ENCODE measurements around the gene BTBD19. TPM values are rescaled to one million over a fixed set of nuclear protein-coding genes. Genes with fewer than 3 reads are reported as not detected.

The BTBD19 gene
- total RNA-seq, 2 donors from 2014 or later: 1.6 to 2.5 TPM

- intact Hi-C loops (cut with DNase I): no loop called here
- Histone ChIP-seq H3K36me3 (peaks cover 19% of the 10 kb centered on the region), H3K27me3 (no peaks in the 10 kb centered on the region), H3K9ac (ENCODE audit: low read depth in 2 of 2, low read length in 2 of 2) (no peak overlapping the region), H3K9me3 (no peaks in the 10 kb centered on the region), H3K4me3 (no peak overlapping the region), H3K4me1 (peaks cover 15% of the 10 kb centered on the region), H3K27ac (no peak overlapping the region)
- DNase-seq: no peak
- TF ChIP-seq CTCF (IDR thresholded peaks at IDR 0.05): no peak
These were observed 27.7 kb upstream of the BTBD19 start for GRCh38 chr1:44780583-44781121.

- Histone ChIP-seq H3K36me3 (peaks cover 9% of the 10 kb centered on the region), H3K9me3 (no peaks in the 10 kb centered on the region), H3K4me1 (peaks cover 12% of the 10 kb centered on the region), H3K27me3 (no peaks in the 10 kb centered on the region), H3K9ac (ENCODE audit: low read depth in 2 of 2, low read length in 2 of 2) (no peak overlapping the region), H3K4me3 (peak overlapping the region; percentile 56), H3K27ac (no peak overlapping the region)
- intact Hi-C loops (cut with DNase I): no loop called here
- TF ChIP-seq CTCF (IDR thresholded peaks at IDR 0.05): no peak
- DNase-seq: no peak
These were observed 24.6 kb upstream of the BTBD19 start for GRCh38 chr1:44783697-44784093.

GRCh38 chr1:44784094-44785028 is 24.0 kb upstream of the BTBD19 start:
- no peak for TF ChIP-seq CTCF (IDR thresholded peaks at IDR 0.05)
- H3K9me3 ChIP-seq: no peaks in the 10 kb centered on the region
- no peak overlapping the region for H3K27ac ChIP-seq
- peak overlapping the region; percentile 56 for H3K4me3 ChIP-seq
- H3K27me3 ChIP-seq: no peaks in the 10 kb centered on the region
- H3K36me3 ChIP-seq: peaks cover 4% of the 10 kb centered on the region
- peaks cover 12% of the 10 kb centered on the region for H3K4me1 ChIP-seq
- intact Hi-C loops (cut with DNase I): no loop called here
- no peak for DNase-seq
- H3K9ac ChIP-seq (ENCODE audit: low read depth in 2 of 2, low read length in 2 of 2): peak overlapping the region; percentile 63 to 70

GRCh38 chr1:44785029-44785380 is 23.3 kb upstream of the BTBD19 start:
- peak overlapping the region in 1 of 2 donors; percentile 54 for H3K9ac ChIP-seq (ENCODE audit: low read depth in 2 of 2, low read length in 2 of 2)

More at GRCh38 chr1:44785029-44785380, 23.3 kb upstream of the BTBD19 start:
- TF ChIP-seq CTCF (IDR thresholded peaks at IDR 0.05): no peak
- DNase-seq: no peak
- intact Hi-C loops (cut with DNase I): no loop called here
- H3K9me3 ChIP-seq: no peaks in the 10 kb centered on the region
- H3K27me3 ChIP-seq: no peaks in the 10 kb centered on the region
- H3K4me3 ChIP-seq: no peak overlapping the region
- peaks cover 12% of the 10 kb centered on the region for H3K4me1 ChIP-seq
- H3K27ac ChIP-seq: no peak overlapping the region
- no peaks in the 10 kb centered on the region for H3K36me3 ChIP-seq

Data from colonic mucosa (tissue), 4 donors.